ENCODE measurements around the gene CELA2B.
"Not testable (repeated sequence)": the region's sequence is repeated elsewhere in the genome, so short reads cannot be mapped to it uniquely, and the experiment has no call there.

The CELA2B gene

DNA sequence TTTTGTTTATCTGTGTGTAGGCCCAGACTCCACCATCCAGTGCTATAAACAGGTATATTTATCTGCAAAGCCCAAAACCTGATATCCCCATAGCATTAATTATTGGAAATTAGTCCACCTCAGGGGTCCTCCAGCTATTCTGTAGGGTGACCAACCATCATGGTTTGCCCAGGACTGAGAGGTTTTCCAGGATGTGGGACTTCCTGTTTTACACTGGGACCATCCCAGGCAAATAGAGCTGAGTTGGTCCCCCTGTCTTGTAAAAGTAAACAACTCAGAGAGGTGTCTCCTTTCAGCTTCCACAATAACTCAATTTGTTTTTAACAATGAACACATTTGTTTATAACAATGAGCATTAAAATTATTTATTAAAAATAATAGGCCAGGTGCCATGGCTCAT, 7.8 kb upstream of the CELA2B start:
- TF ChIP-seq, protein P1, sequence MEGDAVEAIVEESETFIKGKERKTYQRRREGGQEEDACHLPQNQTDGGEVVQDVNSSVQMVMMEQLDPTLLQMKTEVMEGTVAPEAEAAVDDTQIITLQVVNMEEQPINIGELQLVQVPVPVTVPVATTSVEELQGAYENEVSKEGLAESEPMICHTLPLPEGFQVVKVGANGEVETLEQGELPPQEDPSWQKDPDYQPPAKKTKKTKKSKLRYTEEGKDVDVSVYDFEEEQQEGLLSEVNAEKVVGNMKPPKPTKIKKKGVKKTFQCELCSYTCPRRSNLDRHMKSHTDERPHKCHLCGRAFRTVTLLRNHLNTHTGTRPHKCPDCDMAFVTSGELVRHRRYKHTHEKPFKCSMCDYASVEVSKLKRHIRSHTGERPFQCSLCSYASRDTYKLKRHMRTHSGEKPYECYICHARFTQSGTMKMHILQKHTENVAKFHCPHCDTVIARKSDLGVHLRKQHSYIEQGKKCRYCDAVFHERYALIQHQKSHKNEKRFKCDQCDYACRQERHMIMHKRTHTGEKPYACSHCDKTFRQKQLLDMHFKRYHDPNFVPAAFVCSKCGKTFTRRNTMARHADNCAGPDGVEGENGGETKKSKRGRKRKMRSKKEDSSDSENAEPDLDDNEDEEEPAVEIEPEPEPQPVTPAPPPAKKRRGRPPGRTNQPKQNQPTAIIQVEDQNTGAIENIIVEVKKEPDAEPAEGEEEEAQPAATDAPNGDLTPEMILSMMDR (IDR thresholded peaks at IDR 0.05; ENCODE audit: low read depth, low read length) = no peak
- no peak for DNase-seq (ENCODE audit: low read depth in 2 of 2)
- no peak overlapping the region for H3K4me3 ChIP-seq (replicated peaks in 1 of 2; ENCODE audit: low read depth in 2 of 2, low read length in 2 of 2)

DNA sequence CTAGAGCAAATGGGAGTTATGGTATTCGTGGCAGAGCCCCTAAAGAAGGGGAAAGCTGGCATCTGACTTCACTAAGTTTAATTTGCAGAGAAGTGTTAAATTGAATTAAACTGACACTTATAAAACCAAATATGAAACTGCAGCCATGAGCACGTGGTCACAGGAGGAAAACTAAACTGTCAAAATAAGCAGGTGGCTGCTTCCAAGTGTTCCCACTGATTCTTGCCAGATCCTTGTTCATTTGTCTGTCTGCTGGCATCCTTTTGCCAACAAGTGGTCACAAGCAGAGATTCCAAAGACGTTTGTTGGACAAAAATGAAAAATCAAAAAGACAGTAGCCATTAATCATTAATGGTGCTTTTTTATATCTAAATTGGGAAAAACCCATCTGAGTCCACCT, 6.5 kb upstream of the CELA2B start:
- no peak for DNase-seq (ENCODE audit: low read depth in 2 of 2)
- H3K4me3 ChIP-seq (replicated peaks in 1 of 2; ENCODE audit: low read depth in 2 of 2, low read length in 2 of 2) = no peak overlapping the region
- TF ChIP-seq, protein P1 (IDR thresholded peaks at IDR 0.05; ENCODE audit: low read depth, low read length) = no peak

DNA sequence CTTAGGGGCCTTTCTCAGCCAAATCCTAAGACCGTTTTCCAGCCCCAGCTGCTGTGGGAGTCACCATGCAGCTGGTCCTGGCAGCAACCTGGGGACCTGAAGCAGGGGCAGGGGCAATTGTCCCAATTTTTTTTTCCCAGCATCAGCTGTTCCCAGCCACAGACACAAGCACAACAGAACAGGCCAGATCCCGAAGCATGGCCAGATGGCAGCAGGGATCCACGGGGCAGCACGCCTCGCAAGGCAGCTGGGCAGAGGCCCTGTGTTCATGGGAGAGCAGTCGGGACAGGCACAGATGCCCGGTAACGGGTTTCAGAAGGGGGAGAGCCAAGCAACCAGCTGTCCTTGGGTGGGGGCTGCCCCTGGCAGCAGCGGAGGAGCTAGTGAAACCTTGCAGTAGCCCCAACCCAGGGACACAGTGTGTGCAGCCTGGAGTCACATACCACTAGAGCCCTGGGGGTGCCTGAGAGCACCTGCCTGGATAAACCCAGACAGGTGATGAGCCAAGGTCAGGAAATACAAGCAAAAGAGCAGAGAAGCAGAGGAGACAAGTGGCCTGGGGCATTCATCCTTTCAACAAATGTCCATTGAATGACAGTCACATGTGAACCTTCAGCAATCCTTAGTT, 6.0 kb upstream of the CELA2B start:
- H3K4me3 ChIP-seq (replicated peaks in 1 of 2; ENCODE audit: low read depth in 2 of 2, low read length in 2 of 2); DNase-seq (ENCODE audit: low read depth in 2 of 2): not testable (repeated sequence)

DNA sequence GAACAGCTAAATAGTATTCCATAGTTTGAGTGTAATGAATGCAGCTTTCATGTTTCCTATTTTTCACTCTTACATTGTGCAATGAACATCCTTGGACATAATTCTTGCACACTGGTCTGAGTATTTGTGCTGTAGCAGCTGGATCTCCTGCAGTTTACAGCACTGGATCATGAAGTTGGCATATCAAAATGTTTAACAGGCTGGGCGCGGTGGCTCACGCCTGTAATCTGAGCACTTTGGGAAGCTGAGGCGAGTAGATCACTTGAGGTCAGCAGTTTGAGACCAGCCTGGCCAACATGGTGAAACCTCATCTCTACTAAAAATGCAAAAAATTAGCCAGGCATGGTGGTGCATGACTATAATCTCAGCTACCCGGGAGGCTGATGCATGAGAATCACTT, 4.8 kb upstream of the CELA2B start:
- not testable (repeated sequence) for H3K4me3 ChIP-seq (replicated peaks in 1 of 2; ENCODE audit: low read depth in 2 of 2, low read length in 2 of 2); DNase-seq (ENCODE audit: low read depth in 2 of 2)

DNA sequence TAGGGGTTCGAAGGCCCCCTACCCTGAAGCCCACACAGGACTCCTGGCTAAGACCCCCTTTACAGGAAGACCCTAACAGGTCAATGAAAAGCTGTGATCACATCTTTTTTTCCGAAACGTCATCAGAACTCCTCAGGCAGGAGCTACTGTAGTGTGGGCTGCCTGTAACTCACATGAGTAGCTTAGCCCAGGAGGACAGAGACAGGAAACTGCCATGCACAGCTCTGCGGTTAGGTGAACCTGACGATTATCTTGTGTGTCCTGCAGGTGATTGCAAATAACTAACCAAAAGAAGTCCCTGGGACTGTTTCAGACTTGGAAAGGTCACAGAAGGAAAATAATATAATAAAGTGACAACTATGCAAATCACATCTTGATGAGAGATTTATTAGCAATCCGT, 4.2 kb upstream of the CELA2B start:
- not testable (repeated sequence) for DNase-seq (ENCODE audit: low read depth in 2 of 2); H3K4me3 ChIP-seq (replicated peaks in 1 of 2; ENCODE audit: low read depth in 2 of 2, low read length in 2 of 2)

DNA sequence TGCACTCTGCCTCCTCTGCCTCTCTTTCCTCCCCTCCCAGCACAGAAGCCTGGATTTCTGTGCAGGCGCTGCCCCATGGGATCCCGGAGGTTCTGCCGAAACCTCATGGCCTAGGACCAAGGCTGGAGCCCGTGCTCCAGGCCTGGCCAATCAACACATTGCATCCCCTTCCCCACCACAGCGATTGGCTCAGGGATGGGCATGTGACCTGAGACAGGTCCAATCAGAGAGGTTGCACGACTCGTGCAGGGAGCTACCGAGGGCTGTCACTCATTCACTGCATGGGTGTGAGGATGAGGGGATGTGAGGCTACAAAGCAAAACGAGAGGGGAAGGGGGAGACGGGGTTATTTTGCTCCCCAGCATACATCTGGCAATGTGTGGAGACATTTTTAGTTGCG, 3.3 kb upstream of the CELA2B start:
- no peak overlapping the region for H3K4me3 ChIP-seq (replicated peaks in 1 of 2; ENCODE audit: low read depth in 2 of 2, low read length in 2 of 2)
- DNase-seq (ENCODE audit: low read depth in 2 of 2) = no peak
- TF ChIP-seq, protein P1 (IDR thresholded peaks at IDR 0.05; ENCODE audit: low read depth, low read length) = no peak

DNA sequence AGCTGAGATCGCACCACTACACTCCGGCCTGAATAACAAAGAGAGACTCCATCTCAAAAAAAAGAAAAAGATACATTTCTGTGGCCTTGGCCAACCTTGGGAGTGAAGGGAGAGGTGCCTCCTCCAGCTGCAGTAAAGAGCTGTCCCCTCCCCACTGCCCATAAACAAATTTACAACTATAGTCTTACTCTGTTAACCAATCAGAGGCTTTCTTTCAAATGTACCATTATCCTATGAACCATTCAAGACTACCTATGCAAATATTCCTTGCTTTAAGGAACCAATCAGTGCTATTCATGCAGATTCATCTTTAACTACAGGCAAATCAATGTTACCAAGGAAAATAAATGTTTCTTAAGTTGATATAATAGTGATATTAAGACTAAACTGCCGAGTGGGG, 1.0 kb downstream of the CELA2B start:
- TF ChIP-seq, protein P1 (IDR thresholded peaks at IDR 0.05; ENCODE audit: low read depth, low read length) = no peak
- no peak overlapping the region for H3K4me3 ChIP-seq (replicated peaks in 1 of 2; ENCODE audit: low read depth in 2 of 2, low read length in 2 of 2)
- DNase-seq (ENCODE audit: low read depth in 2 of 2) = no peak

DNA sequence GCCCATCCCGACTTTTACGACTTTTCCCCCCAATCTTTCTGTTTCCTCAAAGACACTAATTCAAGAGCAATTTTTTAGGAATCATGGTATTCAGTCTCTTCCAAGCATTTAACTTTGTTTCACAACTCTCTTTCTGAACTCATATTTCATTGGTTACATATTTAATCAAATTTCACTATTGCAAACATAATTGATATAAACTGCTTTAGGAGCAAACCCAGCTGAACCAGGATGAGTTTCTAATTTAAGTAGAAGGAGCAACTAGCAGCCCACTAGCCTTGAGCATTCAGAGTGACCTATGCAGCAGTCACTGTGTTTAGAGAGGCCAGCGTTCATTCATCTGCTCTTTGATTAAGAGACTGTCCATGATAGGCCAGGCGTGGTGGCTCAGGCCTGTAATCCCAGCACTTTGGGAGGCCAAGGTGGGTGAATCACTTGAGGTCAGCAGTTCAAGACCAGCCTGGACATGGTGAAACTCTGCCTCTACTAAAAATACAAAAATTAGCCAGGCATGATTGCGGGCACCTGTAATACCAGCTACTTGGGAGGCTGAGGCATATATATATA, 1.8 kb downstream of the CELA2B start:
- TF ChIP-seq, protein P1 (IDR thresholded peaks at IDR 0.05; ENCODE audit: low read depth, low read length) = no peak
- no peak for DNase-seq (ENCODE audit: low read depth in 2 of 2)
- H3K4me3 ChIP-seq (replicated peaks in 1 of 2; ENCODE audit: low read depth in 2 of 2, low read length in 2 of 2) = no peak overlapping the region
